ENCODE measurements around the gene RAMP1.
"Not testable (repeated sequence)": the region's sequence is repeated elsewhere in the genome, so short reads cannot be mapped to it uniquely, and the experiment has no call there.

RAMP1 gene

GRCh38 chr2:237859533-237860272, at the start of gene RAMP1:
Gene RAMP1 (plus strand): TSS chr2:237859623. CDS start chr2:237859676, 53 bp downstream.
- DNase-seq (ENCODE audit: low read depth), result no peak

GRCh38 chr2:237815637-237816036, 43.8 kb upstream of the RAMP1 start:
- DNase-seq (ENCODE audit: low read depth), result no peak

GRCh38 chr2:237816531-237816930, 42.9 kb upstream of the RAMP1 start:
- no peak for DNase-seq (ENCODE audit: low read depth)

GRCh38 chr2:237818066-237818473, 41.4 kb upstream of the RAMP1 start:
- DNase-seq (ENCODE audit: low read depth), result no peak

- DNase-seq (ENCODE audit: low read depth), result no peak
Measured at GRCh38 chr2:237819231-237819630, 40.2 kb upstream of the RAMP1 start.

GRCh38 chr2:237820421-237820820, 39.0 kb upstream of the RAMP1 start:
- DNase-seq (ENCODE audit: low read depth), result no peak

- DNase-seq (ENCODE audit: low read depth), result no peak
Measured at GRCh38 chr2:237823544-237823943, 35.9 kb upstream of the RAMP1 start.

- DNase-seq (ENCODE audit: low read depth), result no peak
Measured at GRCh38 chr2:237824085-237824484, 35.3 kb upstream of the RAMP1 start.

- DNase-seq (ENCODE audit: low read depth), result no peak
Measured at GRCh38 chr2:237827421-237827987, 31.9 kb upstream of the RAMP1 start.

GRCh38 chr2:237830522-237830921, 28.9 kb upstream of the RAMP1 start:
- no peak for DNase-seq (ENCODE audit: low read depth)

GRCh38 chr2:237833546-237833945, 25.9 kb upstream of the RAMP1 start:
- no peak for DNase-seq (ENCODE audit: low read depth)

- DNase-seq (ENCODE audit: low read depth), result no peak
Measured at GRCh38 chr2:237835372-237835771, 24.1 kb upstream of the RAMP1 start.

GRCh38 chr2:237841051-237841450, 18.4 kb upstream of the RAMP1 start:
- DNase-seq (ENCODE audit: low read depth), result no peak

GRCh38 chr2:237848940-237849339, 10.5 kb upstream of the RAMP1 start:
- DNase-seq (ENCODE audit: low read depth), result not testable (repeated sequence)

- DNase-seq (ENCODE audit: low read depth), result no peak
Measured at GRCh38 chr2:237854295-237854694, 5.1 kb upstream of the RAMP1 start.

- DNase-seq (ENCODE audit: low read depth), result no peak
Measured at GRCh38 chr2:237857791-237858190, 1.6 kb upstream of the RAMP1 start.

GRCh38 chr2:237858294-237859081, 935 bp upstream of the RAMP1 start:
- no peak for DNase-seq (ENCODE audit: low read depth)

- no peak for DNase-seq (ENCODE audit: low read depth)
Measured at GRCh38 chr2:237859082-237859433, 365 bp upstream of the RAMP1 start.

GRCh38 chr2:237860273-237860935, 981 bp downstream of the RAMP1 start:
- DNase-seq (ENCODE audit: low read depth), result no peak

GRCh38 chr2:237861875-237862527, 2.6 kb downstream of the RAMP1 start:
- DNase-seq (ENCODE audit: low read depth), result no peak

- no peak for DNase-seq (ENCODE audit: low read depth)
Measured at GRCh38 chr2:237862528-237862895, 3.1 kb downstream of the RAMP1 start.

GRCh38 chr2:237863102-237863511, 3.7 kb downstream of the RAMP1 start:
- DNase-seq (ENCODE audit: low read depth), result no peak
